ENCODE results near the gene TTYH2.
A peak's percentile ranks its signal among the peaks of the same experiment; 100 is the strongest.

TTYH2 gene

GRCh38 chr17:74194682-74195081 is 18.7 kb upstream of the TTYH2 start:
- no peak for DNase-seq

GRCh38 chr17:74196541-74197317 is 16.6 kb upstream of the TTYH2 start:
- no peak for DNase-seq

GRCh38 chr17:74197801-74198200 is 15.6 kb upstream of the TTYH2 start:
- no peak for DNase-seq

- DNase-seq = no peak
Measured at GRCh38 chr17:74198694-74199093, 14.7 kb upstream of the TTYH2 start.

- peak; percentile 52 for DNase-seq
Measured at GRCh38 chr17:74199306-74200092, 13.9 kb upstream of the TTYH2 start.

GRCh38 chr17:74200112-74200511 is 13.3 kb upstream of the TTYH2 start:
- DNase-seq = no peak

- DNase-seq = no peak
Measured at GRCh38 chr17:74201250-74201649, 12.1 kb upstream of the TTYH2 start.

GRCh38 chr17:74201948-74202347 is 11.4 kb upstream of the TTYH2 start:
- no peak for DNase-seq

- no peak for DNase-seq
Measured at GRCh38 chr17:74202938-74203337, 10.4 kb upstream of the TTYH2 start.

GRCh38 chr17:74203439-74204240 is 9.7 kb upstream of the TTYH2 start, which contains the start of gene RPL38:
Gene RPL38, plus strand, starts transcription at chr17:74203678. Its CDS starts 278 bp downstream, at chr17:74203956.
- DNase-seq = peak; percentile 98

GRCh38 chr17:74204474-74204873 is 8.9 kb upstream of the TTYH2 start:
- DNase-seq = no peak

- no peak for DNase-seq
Measured at GRCh38 chr17:74205274-74205673, 8.1 kb upstream of the TTYH2 start.

GRCh38 chr17:74206332-74206818 is 7.0 kb upstream of the TTYH2 start:
- DNase-seq = no peak

- DNase-seq = peak; percentile 74
Measured at GRCh38 chr17:74210191-74211140, 2.9 kb upstream of the TTYH2 start.

- DNase-seq = no peak
Measured at GRCh38 chr17:74211141-74211911, 2.0 kb upstream of the TTYH2 start.

GRCh38 chr17:74211912-74212208 is 1.5 kb upstream of the TTYH2 start:
- no peak for DNase-seq

GRCh38 chr17:74212209-74212912 is 1.0 kb upstream of the TTYH2 start:
- DNase-seq = no peak

- DNase-seq = no peak
Measured at GRCh38 chr17:74213861-74214391, 555 bp downstream of the TTYH2 start.

GRCh38 chr17:74214484-74215341 is 1.3 kb downstream of the TTYH2 start:
- no peak for DNase-seq
